K562 (cell line): ENCODE results near the gene CELSR1. TPM values are rescaled to one million over a fixed set of nuclear protein-coding genes. Genes with fewer than 3 reads are reported as not detected.

Experiments
- ATAC-seq: fragments of 200-7000 bp; cut with Tn5 transposase; 3 replicates; pipeline ENCODE4 v1.9.1; 2020; ENCODE audit warnings: moderate library complexity
- BruUV-seq: library from RNA; stranded (reverse); fragments of 400-500 nt; replicated peaks from 2 replicates; lab custom pipeline; 2021; lab: Mats Ljungman, UMichigan
- CTCF ChIA-PET: fragments of 300-600 bp; formaldehyde crosslinking; extraction: SDS; loops from one replicate; lab custom pipeline; 2021; ENCODE audit warnings: low intra/inter-chr PET ratio; lab: Yijun Ruan, JAX
- POLR2A ChIA-PET: fragments of 300-600, 350-650 bp; sonication (Branson Sonifier 250); formaldehyde crosslinking; extraction: SDS; loops from one replicate; lab custom pipeline; 2021; ENCODE audit warnings: antibody characterized with exemption, inconsistent platforms; lab: Yijun Ruan, JAX
- DNase-seq, 4 experiments: peaks; one replicate each; pipeline versions ENCODE4 v3.0.0 to v3.0.0-alpha.2; 2011 to 2018; ENCODE audit warnings: low spot score in 3 of 4, mixed read lengths in 3 of 4; ENCODE audit errors: extremely low read depth in 1 of 4
- FAIRE-seq: peaks from 2 replicates; lab custom pipeline; 2011; peaks lifted over from hg19 to GRCh38; lab: Jason Lieb, UNC
- H2AFZ ChIP-seq: 2 replicates; pipeline ENCODE4 v1.6.0; 2011; ENCODE audit warnings: low read depth, low read length, control low read depth, inconsistent platforms
- H3K27ac ChIP-seq: fragments of 200-600 bp; 3 replicates; pipeline ENCODE4 v1.8.0; 2011; ENCODE audit warnings: low read depth, mild to moderate bottlenecking, control low read depth, inconsistent platforms, low read length, moderate library complexity, mixed read lengths; ENCODE audit errors: extremely low read depth
- H3K27me3 ChIP-seq, 2 experiments: fragments of 300-600 bp in 1 of 2; 2 replicates in 1 of 2; 3 replicates in 1 of 2; pipeline versions ENCODE4 v1.6.0 to v1.8.0; 2011; ENCODE audit warnings: inconsistent platforms in 2 of 2, low read length in 2 of 2, mild to moderate bottlenecking in 1 of 2, mixed read lengths in 1 of 2, moderate library complexity in 1 of 2; ENCODE audit not compliant: control insufficient read depth in 2 of 2, insufficient read depth in 2 of 2
- H3K36me3 ChIP-seq: fragments of 300-600 bp; 3 replicates; pipeline ENCODE4 v1.8.0; 2011; ENCODE audit warnings: mild to moderate bottlenecking, low read length, inconsistent platforms; ENCODE audit not compliant: control insufficient read depth, insufficient read depth
- H3K4me1 ChIP-seq, 2 experiments: fragments of 200-600 bp in 1 of 2; replicated peaks in 1 of 2; 2 replicates in 1 of 2; 3 replicates in 1 of 2; pipeline versions ENCODE4 v1.5.1 to v1.8.0; 2011; ENCODE audit warnings: inconsistent platforms in 2 of 2, low read length in 2 of 2, mild to moderate bottlenecking in 1 of 2, mixed read lengths in 1 of 2, moderate library complexity in 1 of 2; ENCODE audit not compliant: control insufficient read depth in 2 of 2, insufficient read depth in 2 of 2
- H3K4me2 ChIP-seq: 2 replicates; pipeline ENCODE4 v1.6.1; 2011; ENCODE audit warnings: low read length, control low read depth, inconsistent platforms, mixed read lengths; ENCODE audit not compliant: insufficient read depth
- H3K4me3 ChIP-seq: fragments of 200-600 bp; sonication (generic), shearing (Covaris generic); 2 replicates; pipeline ENCODE4 v1.5.1; 2016; ENCODE audit warnings: control low read depth, inconsistent platforms
- H3K79me2 ChIP-seq: fragments of 200-600 bp; 3 replicates; pipeline ENCODE4 v1.8.0; 2011; ENCODE audit warnings: low read length, inconsistent platforms; ENCODE audit not compliant: control insufficient read depth, insufficient read depth
- H3K9ac ChIP-seq, 2 experiments: 2 replicates each; pipeline versions ENCODE4 v1.6.0 to v1.6.1; 2011; ENCODE audit warnings: low read depth in 2 of 2, low read length in 2 of 2, control low read depth in 1 of 2, inconsistent platforms in 1 of 2, mild to moderate bottlenecking in 1 of 2, mixed read lengths in 1 of 2; ENCODE audit not compliant: insufficient read depth in 1 of 2
- H3K9me1 ChIP-seq: one replicate; pipeline ENCODE4 v1.6.0; 2011; ENCODE audit warnings: inconsistent platforms, mild to moderate bottlenecking, low read length, moderate library complexity; ENCODE audit not compliant: control insufficient read depth, insufficient read depth
- H3K9me3 ChIP-seq: replicated peaks from 2 replicates; pipeline ENCODE4 v1.5.1; 2011; ENCODE audit warnings: low read depth, low read length, inconsistent platforms; ENCODE audit not compliant: control insufficient read depth, insufficient read depth
- H4K20me1 ChIP-seq: replicated peaks from 2 replicates; pipeline ENCODE4 v1.6.1; 2011; ENCODE audit warnings: low read length, inconsistent platforms, mixed read lengths; ENCODE audit not compliant: control insufficient read depth, insufficient read depth
- CHCHD3 ChIP-seq: fragments of 250-450 bp; sonication (Bioruptor Pico); IDR thresholded peaks from 2 replicates; pipeline ENCODE4 v2.1.2; 2022; ENCODE audit warnings: mild to moderate bottlenecking
- E2F3 ChIP-seq: fragments of 250-450 bp; sonication (Bioruptor Pico); IDR thresholded peaks from 2 replicates; pipeline ENCODE4 v1.4.0; 2020; ENCODE audit warnings: mild to moderate bottlenecking
- FIP1L1 ChIP-seq: fragments of 200-400 bp; formaldehyde crosslinking; IDR thresholded peaks from 2 replicates; pipeline ENCODE4 v1.6.1; 2018; ENCODE audit warnings: mild to moderate bottlenecking, low read depth, low read length; ENCODE audit not compliant: poor library complexity, severe bottlenecking
- GATAD2A ChIP-seq: fragments of 450-650 bp; IDR thresholded peaks from 2 replicates; pipeline ENCODE4 v1.6.1; 2017
- GTF2F1 ChIP-seq: IDR thresholded peaks from 2 replicates; pipeline ENCODE4 v1.6.1; 2011; ENCODE audit warnings: low read depth, low read length, improper control_type of control experiment
- HDAC2 ChIP-seq: fragments of 450-650 bp; IDR thresholded peaks from 2 replicates; pipeline ENCODE4 v1.6.1; 2016; ENCODE audit warnings: mild to moderate bottlenecking
- HNRNPUL1 ChIP-seq: fragments of 200-400 bp; formaldehyde crosslinking; IDR thresholded peaks from 2 replicates; pipeline ENCODE4 v1.6.1; 2017; ENCODE audit warnings: low read length
- MAFF ChIP-seq: IDR thresholded peaks from 2 replicates; pipeline ENCODE4 v1.6.1; 2012; ENCODE audit warnings: low read length, improper control_type of control experiment
- MCM2 ChIP-seq: fragments of 450-650 bp; IDR thresholded peaks from 2 replicates; pipeline ENCODE4 v1.6.1; 2017; ENCODE audit warnings: low read depth, mild to moderate bottlenecking
- NFYB ChIP-seq: IDR thresholded peaks from 2 replicates; pipeline ENCODE4 v1.6.1; 2011; ENCODE audit warnings: mild to moderate bottlenecking, moderate library complexity; ENCODE audit not compliant: insufficient read length; ENCODE audit errors: extremely low read depth
- PHF21A ChIP-seq: fragments of 450-650 bp; IDR thresholded peaks from 2 replicates; pipeline ENCODE4 v1.6.1; 2017; ENCODE audit warnings: low read depth, borderline replicate concordance
- SETDB1 ChIP-seq: IDR thresholded peaks from one replicate; pipeline ENCODE4 v1.6.1; 2012; ENCODE audit warnings: low read length, control low read depth, inconsistent platforms
- ZNF124 ChIP-seq: sonication (generic); formaldehyde crosslinking; IDR thresholded peaks from 2 replicates; pipeline ENCODE4 v1.8.1; 2022; ENCODE audit warnings: missing genetic modification reagents
- ZNF311 ChIP-seq: fragments of 250-450 bp; sonication (Bioruptor Pico); IDR thresholded peaks from 2 replicates; pipeline ENCODE4 v1.4.0; 2020; ENCODE audit warnings: mild to moderate bottlenecking, moderate library complexity
- WGBS: fragments of 100-300 bp; shearing (Covaris generic); methylation state at CpG from one replicate; pipeline ENCODE4 v1.1.6; 2016; ENCODE audit warnings: low coverage, mixed read lengths; ENCODE audit not compliant: insufficient coverage; ENCODE audit errors: missing lambda C conversion rate; 5-methylcytosine and 5-hydroxymethylcytosine counted together
- in situ Hi-C: fragments of 300-500 bp; cut with MboI; formaldehyde crosslinking; loops from 4 replicates; pipeline ENCODE4 v1.15.0; 2018; ENCODE audit warnings: inconsistent platforms, mixed read lengths
- intact Hi-C: fragments of 100-400 bp; cut with micrococcal nuclease; formaldehyde crosslinking; loops from 2 replicates; pipeline ENCODE4 v1.14.2; 2022
- polyA plus RNA-seq, 8 experiments: library from polyadenylated mRNA; depleted of rRNA in 4 of 8; stranded (reverse) in 5 of 8; unstranded in 3 of 8; fragments of >200 nt; fragmentation: Nextera tagmentation in 2 of 8; fragmentation: Illumina TruSeq in 1 of 8; extraction: Ambion mirVana in 2 of 8; extraction: Trizol in 1 of 8; gene quantifications; 2 replicates each; pipeline versions ENCODE4 v1.2.1 to v1.2.3, GENCODE V29; 2011 to 2014; ENCODE audit warnings: inconsistent platforms in 1 of 8, missing spikeins in 1 of 8
- total RNA-seq, 7 experiments: library from RNA; depleted of rRNA in 6 of 7; stranded (reverse); fragments of >200 nt in 6 of 7; fragmentation: Illumina TruSeq in 2 of 7; extraction: Trizol in 2 of 7; gene quantifications; 2 replicates each; pipeline versions ENCODE4 v1.2.1 to v1.2.3, GENCODE V29; 2011 to 2021; ENCODE audit warnings: low replicate concordance in 1 of 7
- TF ChIP-seq, protein P1 (sequence below), 2 experiments: fragments of 150-350 bp in 1 of 2; IDR thresholded peaks; 2 replicates each; pipeline ENCODE4 v1.6.1; 2012 to 2016; ENCODE audit warnings: low read depth in 2 of 2, low read length in 2 of 2, mild to moderate bottlenecking in 1 of 2, moderate library complexity in 1 of 2
- TF ChIP-seq, protein P2 (sequence below): fragments of 250-450 bp; sonication (Bioruptor Pico); IDR thresholded peaks from 2 replicates; pipeline ENCODE4 v1.6.1; 2021; ENCODE audit warnings: mild to moderate bottlenecking

CELSR1 gene
- total and polyA plus RNA-seq, 9 of the 15 experiments (the other 6 are each of a cell fraction or from before 2014, with no cell fraction given), result under 0.01 to 0.09 TPM; not detected in 7

GRCh38 chr22:46531581-46532175 is 5.7 kb downstream of the CELSR1 start:
- ATAC-seq, result no peak
- CTCF ChIA-PET, result no interaction called here

More at GRCh38 chr22:46531581-46532175, 5.7 kb downstream of the CELSR1 start:
- Histone ChIP-seq H3K9me3 (no peaks in the 10 kb centered on the region), H3K4me2 (no peak overlapping the region), H3K36me3 (no peaks in the 10 kb centered on the region), H3K9ac (no peak overlapping the region), H3K27me3 (peaks cover 19 to 48% of the 10 kb centered on the region in 2 experiments), H4K20me1 (no peaks in the 10 kb centered on the region), H3K27ac (no peak overlapping the region), H3K9me1 (no peaks in the 10 kb centered on the region), H2AFZ (no peak overlapping the region), H3K4me1 (peaks cover 0 to 7% of the 10 kb centered on the region in 2 experiments; a peak in 1 of 5 replicates), H3K79me2 (no peaks in the 10 kb centered on the region), H3K4me3 (no peak overlapping the region)
- intact Hi-C loops (no loop called here), in situ Hi-C loops (no loop called here)
- POLR2A ChIA-PET, result interaction anchor here (0.6 kb wide), 1 partner anchor 136 kb away, joined by 3 read pairs; no protein-coding TSS in a partner anchor
- no TSS peak for BruUV-seq
- TF ChIP-seq FIP1L1 (no peak), HDAC2 (no peak), PHF21A (no peak), CHCHD3 (CRISPR knock-in tag) (no peak), GTF2F1 (no peak), E2F3 (CRISPR knock-in tag) (no peak), GATAD2A (no peak), SETDB1 (no peak), ZNF124 (CRISPR knock-in tag) (no peak), MCM2 (no peak), NFYB (no peak), ZNF311 (CRISPR knock-in tag) (no peak), HNRNPUL1 (no peak), MAFF (no peak)
- TF ChIP-seq, protein P1, sequence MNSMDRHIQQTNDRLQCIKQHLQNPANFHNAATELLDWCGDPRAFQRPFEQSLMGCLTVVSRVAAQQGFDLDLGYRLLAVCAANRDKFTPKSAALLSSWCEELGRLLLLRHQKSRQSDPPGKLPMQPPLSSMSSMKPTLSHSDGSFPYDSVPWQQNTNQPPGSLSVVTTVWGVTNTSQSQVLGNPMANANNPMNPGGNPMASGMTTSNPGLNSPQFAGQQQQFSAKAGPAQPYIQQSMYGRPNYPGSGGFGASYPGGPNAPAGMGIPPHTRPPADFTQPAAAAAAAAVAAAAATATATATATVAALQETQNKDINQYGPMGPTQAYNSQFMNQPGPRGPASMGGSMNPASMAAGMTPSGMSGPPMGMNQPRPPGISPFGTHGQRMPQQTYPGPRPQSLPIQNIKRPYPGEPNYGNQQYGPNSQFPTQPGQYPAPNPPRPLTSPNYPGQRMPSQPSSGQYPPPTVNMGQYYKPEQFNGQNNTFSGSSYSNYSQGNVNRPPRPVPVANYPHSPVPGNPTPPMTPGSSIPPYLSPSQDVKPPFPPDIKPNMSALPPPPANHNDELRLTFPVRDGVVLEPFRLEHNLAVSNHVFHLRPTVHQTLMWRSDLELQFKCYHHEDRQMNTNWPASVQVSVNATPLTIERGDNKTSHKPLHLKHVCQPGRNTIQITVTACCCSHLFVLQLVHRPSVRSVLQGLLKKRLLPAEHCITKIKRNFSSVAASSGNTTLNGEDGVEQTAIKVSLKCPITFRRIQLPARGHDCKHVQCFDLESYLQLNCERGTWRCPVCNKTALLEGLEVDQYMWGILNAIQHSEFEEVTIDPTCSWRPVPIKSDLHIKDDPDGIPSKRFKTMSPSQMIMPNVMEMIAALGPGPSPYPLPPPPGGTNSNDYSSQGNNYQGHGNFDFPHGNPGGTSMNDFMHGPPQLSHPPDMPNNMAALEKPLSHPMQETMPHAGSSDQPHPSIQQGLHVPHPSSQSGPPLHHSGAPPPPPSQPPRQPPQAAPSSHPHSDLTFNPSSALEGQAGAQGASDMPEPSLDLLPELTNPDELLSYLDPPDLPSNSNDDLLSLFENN (IDR thresholded peaks at IDR 0.05; ENCODE audit: low read depth in 2 of 2, low read length in 2 of 2), result no peak
- TF ChIP-seq, protein P2, sequence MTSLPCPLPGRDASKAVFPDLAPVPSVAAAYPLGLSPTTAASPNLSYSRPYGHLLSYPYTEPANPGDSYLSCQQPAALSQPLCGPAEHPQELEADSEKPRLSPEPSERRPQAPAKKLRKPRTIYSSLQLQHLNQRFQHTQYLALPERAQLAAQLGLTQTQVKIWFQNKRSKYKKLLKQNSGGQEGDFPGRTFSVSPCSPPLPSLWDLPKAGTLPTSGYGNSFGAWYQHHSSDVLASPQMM (CRISPR knock-in tag), result no peak
- no peak for FAIRE-seq
- DNase-seq, result no peak
- WGBS, result 7% methylated on average over 13 of the region's 16 CpGs
